NCI-H128 (cell line): Measurements from ENCODE around the gene RFC5.
"Not testable (repeated sequence)": the region's sequence is repeated elsewhere in the genome, so short reads cannot be mapped to it uniquely, and the experiment has no call there.

Source experiments
- DNase-seq: peaks from one replicate; lab custom pipeline; 2025; ENCODE audit not compliant: unreplicated experiment; lab: John Stamatoyannopoulos, UW

The RFC5 gene

GRCh38 chr12:118016424-118017264 lies at the start of gene RFC5:
RFC5 (plus strand) TSS chr12:118016703; CDS start chr12:118016828, 125 bp downstream.
- peak; percentile 99 for DNase-seq

GRCh38 chr12:117967043-117967442 lies 49.5 kb upstream of the RFC5 start:
- no peak for DNase-seq

GRCh38 chr12:117967512-117967911 lies 49.0 kb upstream of the RFC5 start:
- no peak for DNase-seq

- DNase-seq: no peak
Observed at GRCh38 chr12:117968151-117968789, 48.2 kb upstream of the RFC5 start.

GRCh38 chr12:117968826-117969659 lies 47.5 kb upstream of the RFC5 start, which contains the start of gene KSR2:
KSR2 (minus strand) TSS chr12:117968990; CDS start chr12:117968255, 735 bp downstream.
- DNase-seq: peak; percentile 97

- no peak for DNase-seq
Observed at GRCh38 chr12:117970334-117970733, 46.2 kb upstream of the RFC5 start.

GRCh38 chr12:117972301-117972700 lies 44.2 kb upstream of the RFC5 start:
- no peak for DNase-seq

GRCh38 chr12:117975006-117975405 lies 41.5 kb upstream of the RFC5 start:
- no peak for DNase-seq

- no peak for DNase-seq
Observed at GRCh38 chr12:117977373-117977772, 39.1 kb upstream of the RFC5 start.

- no peak for DNase-seq
Observed at GRCh38 chr12:117980616-117981015, 35.9 kb upstream of the RFC5 start.

- DNase-seq: no peak
Observed at GRCh38 chr12:117981267-117981666, 35.2 kb upstream of the RFC5 start.

- no peak for DNase-seq
Observed at GRCh38 chr12:117985182-117985581, 31.3 kb upstream of the RFC5 start.

GRCh38 chr12:117986705-117987469 lies 29.6 kb upstream of the RFC5 start:
- no peak for DNase-seq

GRCh38 chr12:117994551-117995438 lies 21.7 kb upstream of the RFC5 start:
- DNase-seq: no peak

- no peak for DNase-seq
Observed at GRCh38 chr12:117998719-117999118, 17.8 kb upstream of the RFC5 start.

GRCh38 chr12:117999806-118000205 lies 16.7 kb upstream of the RFC5 start:
- DNase-seq: not testable (repeated sequence)

- DNase-seq: no peak
Observed at GRCh38 chr12:118010903-118011302, 5.6 kb upstream of the RFC5 start.

GRCh38 chr12:118011377-118011776 lies 5.1 kb upstream of the RFC5 start:
- DNase-seq: no peak

- no peak for DNase-seq
Observed at GRCh38 chr12:118011961-118012360, 4.5 kb upstream of the RFC5 start.

- no peak for DNase-seq
Observed at GRCh38 chr12:118013283-118013682, 3.2 kb upstream of the RFC5 start.
